ENCODE data around the gene CLDN11. TPM values are rescaled to one million over a fixed set of nuclear protein-coding genes. Genes with fewer than 3 reads are reported as not detected.

The CLDN11 gene
- total and polyA plus RNA-seq, 10 of the 15 experiments (the other 5 are each of a cell fraction or from before 2014, with no cell fraction given): 0.15 TPM; not detected in 9

GRCh38 chr3:170383567-170383966 lies 35.1 kb upstream of the CLDN11 start (continued):
- TF ChIP-seq BHLHE40 (IDR thresholded peaks at IDR 0.05; ENCODE audit: borderline replicate concordance in 1 of 2, low read depth in 2 of 2, low read length in 1 of 2) (no peak), JUND (IDR thresholded peaks at IDR 0.05; ENCODE audit: low read depth, low read length) (no peak), NR2C2 (IDR thresholded peaks at IDR 0.05; ENCODE audit: borderline replicate concordance, control insufficient read depth, insufficient read length, low read depth) (no peak), USF1 (IDR thresholded peaks at IDR 0.05; ENCODE audit: borderline replicate concordance, extremely low read length, insufficient read depth, low read depth, low read length) (no peak), RELA (IDR thresholded peaks at IDR 0.05; ENCODE audit: borderline replicate concordance, partially characterized antibody) (no peak), EZH2 (IDR thresholded peaks at IDR 0.05; ENCODE audit: borderline replicate concordance, control insufficient read depth, low read depth, low read length) (no peak), SRF (IDR thresholded peaks at IDR 0.05; ENCODE audit: low read depth in 2 of 2, low read length in 2 of 2) (no peak), ZNF217 (IDR thresholded peaks at IDR 0.05) (no peak), KDM1A (IDR thresholded peaks at IDR 0.05; ENCODE audit: borderline replicate concordance) (no peak), MLLT1 (IDR thresholded peaks at IDR 0.05) (no peak), CHD4 (IDR thresholded peaks at IDR 0.05) (no peak)

- Histone ChIP-seq H3K4me3 (no peak overlapping the region), H3K36me3 (ENCODE audit: control insufficient read depth in 2 of 2, insufficient read depth in 2 of 2, low read length in 1 of 2) (peaks cover 0 to 17% of the 10 kb centered on the region in 2 experiments), H3K27ac (ENCODE audit: control insufficient read depth, insufficient read depth) (no peak overlapping the region), H3K9ac (ENCODE audit: control insufficient read depth, insufficient read depth, low read length) (no peak overlapping the region), H3K4me2 (ENCODE audit: control insufficient read depth, insufficient read depth) (no peak overlapping the region), H3K4me1 (ENCODE audit: control insufficient read depth, insufficient read depth, low read length) (no peaks in the 10 kb centered on the region), H2AFZ (ENCODE audit: control insufficient read depth, low read depth, low read length) (no peak overlapping the region), H4K20me1 (ENCODE audit: control insufficient read depth, insufficient read depth) (no peaks in the 10 kb centered on the region), H3K27me3 (replicated peaks in 1 of 2; ENCODE audit: control insufficient read depth in 2 of 2, insufficient read depth in 2 of 2, low read length in 1 of 2) (no peaks in the 10 kb centered on the region), H3K79me2 (ENCODE audit: control insufficient read depth, insufficient read depth, low read length) (no peaks in the 10 kb centered on the region), H3K9me3 (replicated peaks; ENCODE audit: control insufficient read depth, insufficient read depth, low read length) (peaks cover 2% of the 10 kb centered on the region; the same call in 1 of the 3 replicates)
- FAIRE-seq (no peak), DNase-seq (ENCODE audit: low read depth, low spot score) (no peak), ATAC-seq (no peak)
- ChIA-PET POLR2A (no interaction called here), SMC1A (ENCODE audit: uncharacterized antibody, unreplicated experiment) (no interaction called here), RAD21 (ENCODE audit: unreplicated experiment) (no interaction called here), CTCF (interaction anchor here (1.5 kb wide), 1 partner anchor 25 kb away, joined by 4 read pairs; no protein-coding TSS in a partner anchor)
- intact Hi-C loops (cut with micrococcal nuclease; ENCODE audit: unreplicated experiment) (no loop called here), in situ Hi-C loops (cut with MboI) (no loop called here)
- no TSS peak for BruUV-seq (replicated peaks)
- 85% methylated on average over 3 of the region's 3 CpGs for WGBS (ENCODE audit: insufficient coverage, insufficient replicate concordance, low lambda C conversion rate, missing lambda C conversion rate)
- TF ChIP-seq NFIC (IDR thresholded peaks at IDR 0.05; ENCODE audit: low read depth, low read length) (no peak), ATF2 (IDR thresholded peaks at IDR 0.05; ENCODE audit: low read length) (no peak), HCFC1 (IDR thresholded peaks at IDR 0.05; ENCODE audit: low read length) (no peak), RB1 (IDR thresholded peaks at IDR 0.05; ENCODE audit: borderline replicate concordance) (no peak), MAX (IDR thresholded peaks at IDR 0.05; ENCODE audit: low read depth, low read length) (no peak), NFYB (IDR thresholded peaks at IDR 0.05; ENCODE audit: insufficient read depth, low read depth, low read length) (no peak), SUPT20H (IDR thresholded peaks at IDR 0.05; ENCODE audit: borderline replicate concordance, control insufficient read depth, low read depth, low read length) (no peak), CBFB (IDR thresholded peaks at IDR 0.05; ENCODE audit: low read depth) (no peak), POU2F2 (IDR thresholded peaks at IDR 0.05; ENCODE audit: borderline replicate concordance, low read depth, low read length) (no peak)
Measured at GRCh38 chr3:170386468-170386867, 32.2 kb upstream of the CLDN11 start.
